COLO829 (cell line): ENCODE measurements around the gene DYRK1A.
A peak's percentile ranks its signal among the peaks of the same experiment; 100 is the strongest.

ENCODE experiments used
- DNase-seq: peaks from one replicate; pipeline ENCODE4 v3.0.0; 2012; ENCODE audit warnings: low spot score

The DYRK1A gene

DNA sequence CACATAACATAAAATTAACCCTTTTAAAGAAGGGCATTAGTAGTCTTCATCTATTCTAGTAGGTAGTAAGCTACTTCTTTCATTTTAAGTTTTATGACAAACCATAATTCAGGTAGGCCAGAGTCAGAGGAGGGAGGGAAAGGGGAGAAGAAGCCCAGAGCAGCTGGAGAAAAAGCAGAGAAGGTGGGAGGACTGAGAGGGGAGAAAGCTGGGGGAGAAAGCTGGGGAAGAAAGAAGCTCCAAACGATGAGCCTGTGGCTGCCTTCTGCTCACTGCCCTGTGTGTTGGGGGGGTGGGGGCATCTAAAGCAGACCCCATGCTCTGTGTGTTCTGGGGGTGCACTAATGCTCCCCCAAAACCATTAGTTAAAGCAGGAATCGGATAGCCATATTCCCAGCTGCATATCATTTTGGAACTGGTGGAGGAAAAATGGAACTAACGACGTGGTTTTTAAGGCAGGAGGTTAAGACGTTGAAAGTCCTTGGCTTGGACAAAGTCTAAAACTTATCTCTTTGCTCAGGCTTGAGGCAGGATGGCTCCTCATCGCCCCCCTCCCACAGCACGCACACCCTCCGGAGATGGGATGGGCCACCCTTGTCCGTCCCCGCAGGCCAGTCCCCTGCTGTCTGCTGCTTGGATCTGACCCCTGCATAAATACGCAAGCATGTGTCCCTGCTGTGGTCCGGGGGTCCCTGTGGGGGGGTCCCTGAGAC, 184.2 kb downstream of the DYRK1A start:
- DNase-seq: no peak

DNA sequence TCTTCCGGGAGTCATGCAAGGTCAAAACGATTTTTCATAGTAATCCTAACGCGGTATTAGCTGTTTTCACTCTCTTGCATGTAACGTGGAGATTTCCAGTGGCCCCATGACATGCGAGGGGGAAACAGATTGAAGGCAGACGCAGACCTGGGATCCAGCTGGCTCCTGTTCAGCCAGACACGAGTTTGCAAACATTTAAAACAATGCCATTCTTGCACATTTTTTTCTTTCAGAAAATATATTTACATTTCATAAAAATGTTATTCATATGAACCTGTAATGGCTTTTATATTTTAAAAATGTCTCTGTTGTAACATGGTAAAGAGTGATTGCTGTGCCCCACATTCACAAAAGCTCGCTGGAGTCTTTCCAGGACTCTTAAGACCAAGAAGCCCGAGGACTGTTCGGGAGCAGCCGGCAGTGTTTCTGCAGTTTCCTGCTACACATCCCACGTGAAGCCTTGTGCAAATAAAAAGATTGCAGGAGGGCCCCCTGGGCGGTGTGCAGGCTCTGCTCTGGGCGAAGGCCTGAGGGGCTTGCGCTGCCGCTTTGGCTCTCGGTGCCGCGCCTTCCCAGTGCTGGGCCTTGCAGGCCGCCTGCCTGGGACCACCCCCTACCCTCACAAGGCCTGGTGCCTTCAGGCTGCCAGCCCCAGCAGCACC, 184.9 kb downstream of the DYRK1A start:
- DNase-seq: no peak

DNA sequence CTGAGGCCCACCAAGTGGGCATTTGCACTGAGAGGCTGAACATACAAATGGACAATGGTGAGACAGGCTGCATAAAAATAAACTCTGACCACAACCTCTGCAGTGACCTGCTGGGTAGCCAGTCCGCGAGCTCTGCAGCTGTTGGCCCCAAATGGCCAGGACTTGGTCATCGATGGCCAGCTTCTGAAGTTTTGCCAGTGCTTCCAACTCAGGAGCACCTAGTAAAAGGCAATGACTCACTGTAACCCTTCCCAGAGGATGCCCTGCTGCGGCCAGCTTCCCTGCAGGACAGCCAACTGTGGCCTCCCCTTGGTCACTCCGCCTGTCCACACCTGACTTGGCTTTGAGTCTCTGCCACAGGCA, 185.4 kb downstream of the DYRK1A start:
- no peak for DNase-seq

DNA sequence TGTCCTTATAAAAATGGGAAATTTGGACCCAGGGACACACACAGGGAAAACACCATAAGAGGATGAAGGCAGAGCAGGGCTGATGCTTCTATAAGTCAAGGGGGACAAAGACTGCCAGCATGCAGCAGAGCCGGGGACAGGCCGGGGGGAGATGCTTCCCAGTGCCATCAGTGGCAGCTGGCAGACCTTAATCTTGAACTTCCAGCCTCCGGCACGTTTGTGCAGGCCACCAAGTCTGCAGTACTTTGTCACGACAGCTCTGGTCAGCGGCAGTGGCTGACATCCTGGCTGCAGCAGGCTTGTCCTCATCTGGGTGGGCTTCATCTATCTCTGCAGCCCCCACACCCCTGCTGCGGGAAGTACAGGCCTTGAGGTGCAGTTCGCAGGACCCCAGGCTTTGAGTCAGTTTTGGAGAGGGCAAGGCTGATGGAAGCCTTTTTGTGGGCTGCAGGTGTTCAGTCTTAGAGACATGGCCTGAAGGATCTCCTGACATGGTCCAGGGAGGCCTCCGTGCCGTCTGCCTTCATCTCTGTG, 186.0 kb downstream of the DYRK1A start:
- DNase-seq: no peak

DNA sequence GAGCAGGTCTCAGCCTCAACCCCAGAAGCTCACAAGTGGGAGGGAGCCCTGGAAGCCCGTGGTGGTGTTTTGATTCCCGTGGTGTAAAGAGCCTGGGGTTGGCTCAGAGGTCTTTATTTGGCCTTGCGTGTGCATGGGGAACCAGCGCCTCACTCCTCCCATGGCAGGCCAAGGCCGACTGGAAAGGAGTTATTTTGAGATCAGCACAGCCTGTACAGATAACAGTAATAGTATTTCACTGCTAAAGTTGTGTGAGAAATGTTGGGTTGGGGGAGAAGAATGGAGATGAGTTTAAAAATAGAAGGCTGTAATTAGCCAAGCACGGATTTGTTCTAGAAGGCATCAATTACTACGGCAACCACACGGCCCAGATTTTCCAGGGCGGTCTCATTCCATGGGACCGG, 186.5 kb downstream of the DYRK1A start:
- no peak for DNase-seq

DNA sequence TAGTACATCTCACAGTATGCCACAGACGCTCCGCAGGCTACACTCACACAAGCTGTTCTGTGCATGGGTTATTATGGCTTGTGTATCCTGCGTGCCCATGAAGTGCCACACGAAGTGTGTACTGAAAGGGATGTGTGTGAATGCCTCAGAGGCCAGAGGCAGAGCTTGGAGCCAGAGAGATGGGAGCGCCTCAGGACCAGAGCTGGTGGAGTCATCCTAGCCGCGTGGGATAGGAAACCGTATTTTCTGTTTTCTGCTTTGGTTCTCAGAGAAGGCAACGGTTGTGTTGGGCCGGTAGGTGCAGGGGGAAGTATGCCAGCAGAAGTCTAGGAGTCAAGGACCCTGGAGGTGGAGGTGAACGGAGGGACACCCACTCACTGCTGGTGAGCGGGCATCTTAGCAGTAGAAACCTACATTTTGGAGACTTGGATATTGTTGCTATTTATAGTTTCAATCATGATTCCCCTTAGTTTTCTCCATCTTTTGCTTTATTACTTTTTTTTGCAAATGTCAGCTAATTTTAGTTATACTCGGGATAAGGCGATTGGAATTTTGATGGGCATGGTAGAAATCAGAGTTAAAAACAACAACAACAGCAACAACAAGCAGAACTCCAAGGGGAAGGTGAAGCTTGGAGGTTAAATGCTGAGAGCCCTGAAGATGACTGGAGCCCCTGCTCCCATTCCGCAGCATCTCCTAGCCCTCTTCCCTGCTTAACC, 188.2 kb downstream of the DYRK1A start:
- DNase-seq: no peak

DNA sequence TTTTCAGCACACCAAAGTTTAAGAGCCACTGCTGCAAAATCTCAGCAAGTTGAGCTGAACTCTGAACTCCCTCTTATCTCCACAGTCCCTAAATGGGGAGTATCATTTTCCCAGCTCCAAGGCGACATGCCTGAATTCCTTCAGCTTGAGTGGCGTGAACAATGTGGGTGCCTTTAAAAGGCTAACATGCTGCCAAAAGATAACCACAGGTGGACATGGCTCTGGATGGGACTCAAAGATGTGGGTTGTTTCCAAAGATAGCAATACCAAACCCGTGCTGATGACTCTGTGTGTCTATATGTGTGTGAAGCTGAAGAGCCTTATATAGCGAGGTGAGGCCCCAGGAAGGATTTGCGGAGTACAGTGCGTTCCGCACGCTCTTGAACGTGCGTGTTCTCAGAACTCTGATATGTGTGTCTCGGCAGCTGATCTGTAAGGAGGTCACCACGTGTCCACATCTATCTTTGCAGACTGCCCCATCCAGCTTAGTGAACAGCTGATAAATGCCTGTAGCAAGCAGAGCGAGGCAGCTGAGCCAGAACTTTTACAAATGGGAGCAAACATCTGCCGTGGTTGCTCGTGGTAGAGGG, 189.2 kb downstream of the DYRK1A start:
- DNase-seq: no peak

DNA sequence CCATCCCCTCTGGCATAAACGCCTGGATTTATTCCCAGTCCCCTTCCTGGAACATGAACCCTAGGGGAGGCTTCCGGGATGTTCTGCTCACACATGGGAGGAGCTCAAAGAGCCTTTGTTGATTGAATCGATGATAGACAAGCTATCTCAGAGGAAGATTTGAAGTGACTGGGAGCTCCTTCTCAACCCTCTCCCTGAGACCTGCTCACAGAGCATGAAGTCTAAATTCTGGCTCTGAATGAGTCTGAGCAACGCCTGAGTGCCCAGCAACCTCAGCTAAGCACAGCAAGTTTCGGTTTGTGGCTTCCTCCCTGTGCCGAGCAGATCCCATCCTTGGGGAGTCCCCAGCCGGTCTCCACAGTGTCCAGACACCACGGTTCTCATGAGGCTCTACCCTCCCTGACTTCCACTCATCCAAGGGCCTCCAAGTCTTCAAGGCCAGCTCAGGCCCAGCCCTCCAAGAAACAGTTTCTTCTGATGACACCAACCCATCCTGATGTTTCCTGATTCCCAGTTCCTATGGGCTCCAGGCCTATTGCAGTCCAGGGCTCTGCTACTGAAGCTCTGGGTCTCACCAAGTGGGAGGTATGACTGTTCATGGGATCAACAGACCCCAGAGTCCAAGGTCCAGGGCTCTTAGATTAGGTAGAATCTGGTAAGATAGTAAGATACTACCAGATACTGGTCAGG, 190.8 kb downstream of the DYRK1A start:
- no peak for DNase-seq

DNA sequence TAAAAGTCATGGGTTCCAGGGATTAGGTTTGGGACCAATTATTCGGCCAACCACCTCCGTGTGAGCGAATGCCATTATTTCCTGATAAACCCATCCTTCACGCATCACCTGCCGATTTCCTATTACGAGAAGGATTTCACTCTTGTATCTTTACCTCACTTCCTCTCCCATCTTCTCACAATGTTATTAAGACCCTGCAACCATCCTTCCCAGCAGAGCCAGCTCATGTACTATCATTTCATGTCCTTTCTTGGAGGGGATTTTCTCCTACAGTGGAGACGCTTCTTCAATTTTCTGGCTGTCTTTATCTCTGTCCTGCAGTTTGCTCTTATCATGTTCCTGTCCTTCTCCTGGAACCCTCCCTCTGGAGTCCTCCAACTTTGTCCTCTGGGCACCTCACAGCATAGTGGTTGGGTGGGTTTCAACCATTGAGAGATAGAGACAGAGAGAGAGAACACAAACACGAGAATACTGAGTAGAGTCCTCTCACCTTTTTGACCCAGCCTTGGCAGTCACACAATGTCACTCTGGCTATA, 192.2 kb downstream of the DYRK1A start:
- no peak for DNase-seq

DNA sequence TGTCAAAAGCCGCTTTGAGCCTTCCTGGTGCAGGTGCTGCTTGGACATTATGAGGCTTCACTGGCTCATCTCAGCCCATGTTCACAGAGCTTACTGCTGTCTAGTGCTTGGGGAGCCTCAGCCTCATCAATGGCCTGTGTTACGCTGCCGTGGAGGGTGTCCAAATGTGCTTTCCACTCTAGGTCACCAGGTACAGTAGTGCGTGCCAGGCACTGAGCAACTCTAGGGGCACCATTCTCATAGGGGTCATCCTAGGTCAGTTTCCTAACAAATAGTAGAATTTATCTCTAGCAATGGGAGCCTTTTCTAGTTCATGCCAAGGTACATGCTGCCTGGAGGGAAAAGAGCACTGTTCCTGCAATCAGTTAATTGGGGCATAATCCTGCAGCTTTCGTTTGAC, 193.8 kb downstream of the DYRK1A start:
- no peak for DNase-seq

DNA sequence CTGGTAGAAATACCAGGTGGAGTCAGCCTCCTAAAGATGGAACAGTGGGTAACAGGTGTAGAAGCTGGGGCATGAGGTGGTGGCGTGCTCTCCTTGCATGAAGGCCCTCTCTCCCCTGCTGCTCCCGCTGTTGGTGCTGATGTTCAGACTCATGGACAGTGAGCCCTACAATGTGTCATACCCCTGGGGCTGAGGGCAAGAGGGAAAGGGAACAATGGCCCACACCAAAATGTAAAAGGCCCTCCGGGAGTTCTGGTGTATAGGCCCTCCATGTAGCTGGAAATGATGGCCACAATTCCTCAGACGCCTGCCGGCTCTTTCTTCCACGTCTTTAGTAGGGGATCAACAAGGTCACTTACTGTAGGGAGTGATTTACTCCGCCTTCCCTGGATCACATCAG, 194.9 kb downstream of the DYRK1A start:
- DNase-seq: no peak

DNA sequence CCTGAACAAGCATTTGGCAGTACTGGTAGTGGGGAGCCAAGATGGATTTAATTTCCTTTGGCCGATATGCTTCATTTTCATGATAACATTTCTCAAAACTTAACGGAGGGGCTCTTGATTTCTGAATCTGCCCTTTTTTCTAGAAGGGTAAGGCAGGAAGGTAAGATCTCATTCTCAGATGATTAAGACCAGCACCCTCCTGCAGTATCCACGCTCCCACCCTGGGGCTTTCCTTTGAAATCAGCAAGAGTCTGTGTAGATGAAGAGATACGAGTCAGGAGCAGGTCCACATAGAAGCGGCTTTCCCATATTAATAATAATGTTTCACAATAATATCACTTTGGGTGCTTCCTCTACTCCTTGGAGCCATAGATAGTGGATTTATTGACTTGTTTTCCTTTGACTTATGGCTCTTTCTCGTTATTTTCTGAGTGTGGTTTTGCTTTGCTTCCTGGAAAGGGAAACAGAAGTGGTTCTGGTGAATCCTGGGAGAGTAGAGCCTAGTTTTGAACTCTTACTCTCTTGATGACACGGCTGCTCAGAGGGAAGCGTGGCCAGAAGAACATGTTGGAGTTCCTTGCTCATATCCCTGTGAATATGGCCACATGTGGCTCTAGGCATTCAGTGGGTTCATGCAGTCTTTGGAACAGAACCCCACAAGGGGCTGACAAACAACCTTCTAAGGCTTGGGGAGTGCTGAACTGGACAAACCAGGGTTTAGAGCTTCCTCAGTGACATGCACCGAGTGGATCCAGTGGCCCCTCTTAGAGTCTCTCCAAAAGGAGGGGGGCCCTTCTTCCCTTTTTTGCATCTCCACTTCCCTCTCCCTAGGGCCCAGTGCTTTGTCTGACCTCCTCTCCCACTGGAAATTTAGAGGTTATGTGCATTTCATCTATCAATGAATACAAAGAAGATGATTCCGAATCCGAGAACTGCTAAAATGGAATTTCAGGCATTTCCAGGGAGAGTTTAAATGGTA, 195.7 kb downstream of the DYRK1A start:
- DNase-seq: no peak

DNA sequence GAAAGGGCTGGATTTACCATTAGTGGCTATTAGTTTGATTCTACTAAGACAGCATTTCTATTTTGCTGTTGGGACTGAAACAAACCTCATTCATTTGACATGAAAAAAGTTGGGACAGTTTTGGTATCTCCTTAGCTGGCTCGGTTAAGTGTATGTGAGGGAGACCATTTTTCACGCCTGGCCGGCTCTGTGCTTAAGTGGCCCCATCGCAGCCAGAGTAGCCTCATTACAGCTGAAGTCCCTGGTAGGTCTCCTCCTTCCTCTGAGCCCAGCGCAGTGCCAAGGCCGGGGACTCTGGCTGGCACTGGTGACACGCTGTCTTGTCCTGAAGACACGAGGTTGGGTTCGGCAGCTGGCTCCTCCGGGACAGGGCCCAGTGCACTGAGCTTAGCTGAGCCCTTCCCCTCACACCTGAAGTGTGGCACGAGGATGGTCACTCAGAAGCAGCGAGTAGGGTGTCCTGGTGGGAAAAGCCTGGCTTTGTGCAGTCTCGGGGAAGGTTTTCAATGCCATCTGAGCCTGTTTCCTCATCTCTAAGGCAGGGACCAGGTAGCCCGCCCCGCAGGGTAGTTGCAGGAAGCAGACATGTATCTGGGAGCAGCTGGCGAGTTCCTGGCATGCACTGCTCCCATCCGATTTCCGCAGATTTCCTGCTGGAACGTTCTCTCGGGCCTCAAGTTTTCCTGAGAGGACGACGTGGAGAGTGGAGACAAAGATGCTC, 196.5 kb downstream of the DYRK1A start:
- DNase-seq: no peak

DNA sequence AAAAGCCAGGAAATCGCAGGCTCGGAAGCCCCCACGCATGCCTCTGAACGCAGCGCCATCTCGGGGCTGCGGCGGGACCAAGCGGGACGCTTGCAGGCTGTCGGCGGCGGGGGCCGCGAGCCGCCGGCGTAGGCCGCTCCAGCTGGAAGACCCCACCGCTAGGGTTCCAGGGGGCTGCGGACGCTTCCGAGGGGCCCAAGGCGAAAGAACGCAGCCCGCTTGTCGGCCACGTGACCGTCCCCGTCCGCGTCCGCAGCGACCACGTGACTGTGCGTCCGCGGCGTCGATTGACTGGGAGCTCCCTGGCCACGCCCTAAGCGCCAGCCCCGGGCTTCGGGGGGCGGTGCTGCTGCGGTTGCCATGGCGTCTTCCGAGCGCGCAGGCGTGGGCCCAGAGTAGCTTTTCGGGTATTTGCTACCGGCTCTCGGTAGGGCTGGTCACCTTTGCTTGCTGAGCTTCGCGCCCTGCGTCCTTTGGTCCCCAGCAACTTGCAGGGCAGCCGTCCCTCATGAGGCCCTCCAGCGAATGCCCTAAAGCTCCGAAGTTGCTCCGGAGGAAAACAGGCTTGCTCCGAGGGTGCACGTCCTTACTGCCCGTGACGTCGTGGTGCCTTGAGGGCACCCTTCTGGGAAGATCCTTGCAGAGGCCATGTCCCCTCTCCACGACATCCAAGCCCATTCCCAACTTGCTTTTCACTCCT, 197.2 kb downstream of the DYRK1A start:
- DNase-seq: peak; percentile 73

DNA sequence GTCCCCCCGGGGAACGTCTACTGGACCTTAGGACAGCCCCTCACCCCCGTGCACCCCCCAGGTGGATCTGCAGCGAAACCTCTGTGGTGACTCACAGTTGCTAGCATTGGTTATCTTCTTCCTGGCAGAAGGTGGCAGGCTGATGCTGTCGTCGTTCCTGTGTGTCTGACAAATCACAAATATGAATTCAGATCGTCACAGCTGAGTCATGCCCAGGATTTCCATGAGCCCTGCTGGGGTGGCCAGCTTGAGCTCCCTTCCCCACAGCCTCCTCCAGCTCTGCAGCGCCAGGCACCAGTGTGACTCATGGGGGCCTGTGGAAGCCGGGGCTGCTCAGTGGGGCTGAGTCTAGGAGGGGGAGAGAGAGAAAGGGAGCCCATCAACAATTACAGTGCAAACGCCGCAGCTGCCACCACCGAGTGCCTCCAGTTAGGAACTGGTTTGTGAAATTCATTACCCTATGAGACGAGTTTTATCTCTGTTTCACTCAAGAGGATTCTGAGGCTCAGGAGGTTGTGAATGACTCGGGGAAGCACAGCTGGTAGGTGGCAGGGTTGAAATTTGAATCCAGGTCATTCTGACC, 197.9 kb downstream of the DYRK1A start:
- peak; percentile 6 for DNase-seq

DNA sequence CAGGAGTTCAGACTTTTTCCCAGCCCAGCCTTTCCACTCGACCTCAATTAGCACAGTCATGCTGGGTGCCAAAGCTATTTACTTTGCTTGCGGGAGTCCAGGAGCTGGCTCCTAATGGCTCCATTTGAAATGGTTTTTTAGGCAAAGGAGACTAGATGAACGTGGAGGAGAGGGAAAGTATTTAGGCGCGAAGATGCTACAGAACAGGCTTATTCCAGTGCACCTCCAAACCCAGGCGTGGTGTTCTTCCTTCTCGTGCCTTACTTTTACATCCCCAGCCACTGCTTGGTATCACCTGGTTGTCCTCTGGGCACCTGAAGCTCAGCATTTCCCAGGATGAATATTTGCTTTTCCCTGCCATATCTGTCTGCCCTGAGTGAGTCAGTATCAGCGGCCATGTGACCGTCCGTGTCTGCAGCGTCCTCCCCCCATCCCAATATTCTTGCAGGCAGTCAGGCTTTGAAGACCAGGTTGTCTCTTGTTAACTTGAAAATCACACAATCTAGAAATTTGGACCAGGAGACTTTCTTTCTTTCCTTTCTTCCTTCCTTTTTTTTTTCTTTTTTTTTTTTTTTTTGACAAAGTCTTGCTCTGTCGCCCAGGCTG, 198.5 kb downstream of the DYRK1A start:
- no peak for DNase-seq

DNA sequence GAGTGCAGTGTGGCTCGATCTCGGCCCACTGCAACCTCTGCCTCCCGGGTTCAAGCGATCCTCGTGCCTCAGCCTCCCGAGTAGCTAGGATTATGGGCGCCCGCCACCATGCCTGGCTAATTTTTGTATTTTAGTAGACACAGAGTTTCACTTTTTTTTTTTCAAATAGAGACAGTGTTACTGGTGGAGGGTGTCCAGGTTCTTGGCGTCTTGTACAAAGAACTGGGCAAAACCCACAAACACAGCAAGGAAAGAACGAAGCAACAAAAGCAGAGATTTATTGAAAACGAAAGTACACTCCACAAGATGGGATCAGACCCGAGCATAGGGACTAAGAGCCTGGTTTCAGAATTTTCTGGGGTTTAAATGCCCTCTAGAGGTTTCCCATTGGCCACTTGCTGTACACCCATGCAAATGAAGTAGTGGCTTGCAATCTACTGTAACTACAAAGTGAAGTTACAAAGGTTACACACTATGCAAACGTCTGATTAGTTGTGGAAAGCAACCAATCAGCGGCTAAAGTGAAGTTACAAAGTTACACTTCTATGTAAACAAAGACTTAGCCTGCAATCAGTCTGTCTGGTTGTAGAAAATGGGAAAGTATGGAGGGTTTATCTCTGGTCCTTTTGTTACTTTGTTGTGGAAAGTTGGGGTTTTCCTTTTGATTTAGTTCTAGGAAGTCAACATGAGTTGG, 199.1 kb downstream of the DYRK1A start:
- no peak for DNase-seq
